ENCODE data around the gene C4orf50. TPM values are rescaled to one million over a fixed set of nuclear protein-coding genes. Genes with fewer than 3 reads are reported as not detected.

The C4orf50 gene
- total RNA-seq, 1 experiment from 2014 or later, result 0.17 TPM

GRCh38 chr4:6038711-6039110, 20.5 kb upstream of the C4orf50 start:
- Mint-ChIP-seq H3K4me1 (peaks cover 7 to 15% of the 10 kb centered on the region in 2 experiments; a peak in 2 of 4 replicates), H3K27ac (no peak overlapping the region), H3K36me3 (ENCODE audit: insufficient read depth in 1 of 3, low read depth in 3 of 3) (no peaks in the 10 kb centered on the region), H3K27me3 (ENCODE audit: low read depth) (peaks cover 8% of the 10 kb centered on the region), H3K4me3 (no peak overlapping the region), H3K9me3 (no peaks in the 10 kb centered on the region)
- no peak overlapping the region for H2AFZ ChIP-seq (ENCODE audit: low read length)
- H2BK12ac ChIP-seq (ENCODE audit: insufficient read length, low read depth, low read length), result no peak overlapping the region
- no peak overlapping the region for H3K14ac ChIP-seq (ENCODE audit: insufficient read depth, low read length)
- no peak overlapping the region for H3K4me2 ChIP-seq (ENCODE audit: insufficient read depth, insufficient read length, low read length)
- no peak for TF ChIP-seq CTCF (conservative IDR thresholded peaks at IDR 0.05)
- no peak overlapping the region for H3K56ac ChIP-seq (ENCODE audit: insufficient read length, low read depth, low read length)
- no peak overlapping the region for H2BK120ac ChIP-seq (ENCODE audit: low read depth, low read length, poor library complexity, severe bottlenecking)
- H3K9ac ChIP-seq (ENCODE audit: extremely low read depth, insufficient read length, low read length), result no peak overlapping the region
- H3K23ac ChIP-seq (ENCODE audit: insufficient read length, low read depth, low read length), result no peak overlapping the region
- no peaks in the 10 kb centered on the region for H3K27me3 ChIP-seq (ENCODE audit: insufficient read depth, low read length)
- no peak for DNase-seq
- H4K20me1 ChIP-seq (ENCODE audit: control insufficient read depth, insufficient read depth, insufficient read length), result no peaks in the 10 kb centered on the region
- H2BK20ac ChIP-seq (ENCODE audit: low read depth, low read length, poor library complexity, severe bottlenecking), result no peak overlapping the region
- no peak overlapping the region for H4K8ac ChIP-seq (replicated peaks; ENCODE audit: insufficient read length, low read depth, low read length)
- no peaks in the 10 kb centered on the region for H3K23me2 ChIP-seq (ENCODE audit: insufficient read length, low read depth, low read length, poor library complexity, severe bottlenecking)
- no peak overlapping the region for H2AK5ac ChIP-seq (ENCODE audit: insufficient read length, low read length)
- no peak overlapping the region for H2BK5ac ChIP-seq (ENCODE audit: insufficient read length, low read length)
- H2BK15ac ChIP-seq (ENCODE audit: low read depth, low read length), result no peak overlapping the region
- no peak overlapping the region for H3K18ac ChIP-seq (ENCODE audit: insufficient read length, low read depth, low read length)
- no peak overlapping the region for H4K91ac ChIP-seq (ENCODE audit: insufficient read length, low read depth, low read length)
- no peaks in the 10 kb centered on the region; the same call in 1 of the 2 replicates for H3K79me2 ChIP-seq (ENCODE audit: insufficient read depth, low read length)
- H3K27ac ChIP-seq (ENCODE audit: insufficient read length, low read depth, low read length), result no peak overlapping the region
- no peaks in the 10 kb centered on the region for H3K9me3 ChIP-seq (ENCODE audit: control insufficient read depth, low read depth, low read length)
- no peaks in the 10 kb centered on the region; the same call in 1 of the 2 replicates for H3K4me1 ChIP-seq (ENCODE audit: insufficient read depth, low read length)
- H3K79me1 ChIP-seq (ENCODE audit: insufficient read depth, low read depth, low read length, poor library complexity, severe bottlenecking), result no peaks in the 10 kb centered on the region
- H4K5ac ChIP-seq (ENCODE audit: insufficient read length, low read depth, low read length), result no peak overlapping the region
- no peak overlapping the region for H3K4ac ChIP-seq (ENCODE audit: low read depth, low read length)
- no peak overlapping the region for H3T11ph ChIP-seq (ENCODE audit: low read length)
- no CpG with 5 or more reads among the region's 8 CpGs for WGBS (ENCODE audit: extremely low coverage, insufficient read length, low lambda C conversion rate)

Measured in H9 (cell line).